H1 (cell line): ENCODE data around the gene SLC12A7. TPM values are rescaled to one million over a fixed set of nuclear protein-coding genes. Genes with fewer than 3 reads are reported as not detected.

Experiments
- CTCF ChIA-PET: fragments of 300-600 bp; sonication (Branson Sonifier 250); formaldehyde crosslinking; loops from one replicate; lab custom pipeline; 2021; ENCODE audit not compliant: partially characterized antibody; lab: Charles Lee
- POLR2A ChIA-PET: fragments of 300-600 bp; sonication (Branson Sonifier 250); formaldehyde crosslinking; loops from one replicate; lab custom pipeline; 2021; ENCODE audit warnings: inconsistent platforms; ENCODE audit not compliant: partially characterized antibody; lab: Charles Lee
- DNase-seq, 2 experiments: peaks; one replicate each; pipeline versions ENCODE4 v3.0.0 to v3.0.0-alpha.2; 2010 to 2022; ENCODE audit warnings: low spot score in 2 of 2, low read depth in 1 of 2, mixed read lengths in 1 of 2
- FAIRE-seq: peaks from 2 replicates; lab custom pipeline; 2011; peaks lifted over from hg19 to GRCh38; lab: Jason Lieb, UNC
- H2AFZ ChIP-seq: 2 replicates; pipeline ENCODE4 v1.8.1; 2012; ENCODE audit warnings: low read length, inconsistent platforms
- H2AK5ac ChIP-seq: 2 replicates; pipeline ENCODE4 v1.6.1; 2013; ENCODE audit warnings: low read depth, low read length
- H2BK120ac ChIP-seq: replicated peaks from 2 replicates; pipeline ENCODE3; 2013; ENCODE audit warnings: low read depth, low read length, inconsistent platforms
- H2BK12ac ChIP-seq: 2 replicates; pipeline ENCODE4 v1.6.1; 2013; ENCODE audit warnings: low read depth, low read length
- H2BK15ac ChIP-seq: 2 replicates; pipeline ENCODE4 v1.6.1; 2013; ENCODE audit warnings: low read length
- H2BK20ac ChIP-seq: 2 replicates; pipeline ENCODE4 v1.6.1; 2013; ENCODE audit warnings: low read length
- H2BK5ac ChIP-seq: 2 replicates; pipeline ENCODE4 v1.6.1; 2013; ENCODE audit warnings: low read depth, low read length
- H3K14ac ChIP-seq: 2 replicates; pipeline ENCODE4 v1.6.1; 2013; ENCODE audit warnings: inconsistent platforms; ENCODE audit not compliant: insufficient read length
- H3K18ac ChIP-seq: 2 replicates; pipeline ENCODE4 v1.6.1; 2013; ENCODE audit warnings: low read length; ENCODE audit errors: extremely low read depth
- H3K23ac ChIP-seq: 2 replicates; pipeline ENCODE4 v1.6.1; 2013; ENCODE audit warnings: inconsistent platforms; ENCODE audit not compliant: insufficient read length
- H3K23me2 ChIP-seq: 2 replicates; pipeline ENCODE4 v1.6.1; 2013; ENCODE audit warnings: low read depth, low read length
- H3K27ac ChIP-seq: 2 replicates; pipeline ENCODE4 v1.6.1; 2011; ENCODE audit warnings: low read depth, low read length, inconsistent platforms
- H3K27me3 ChIP-seq, 4 experiments: replicated peaks in 1 of 4; 1 replicate in 1 of 4; 2 replicates in 3 of 4; pipeline versions ENCODE4 v1.6.1 to v1.8.1; 2011 to 2013; ENCODE audit warnings: low read length in 3 of 4, mild to moderate bottlenecking in 3 of 4, inconsistent platforms in 2 of 4, mixed read lengths in 2 of 4, moderate library complexity in 1 of 4; ENCODE audit not compliant: control insufficient read depth in 3 of 4, insufficient read depth in 3 of 4; ENCODE audit errors: extremely low read depth in 1 of 4
- H3K36me3 ChIP-seq, 4 experiments: 2 replicates each; pipeline versions ENCODE4 v1.6.1 to v1.8.1; 2011 to 2013; ENCODE audit warnings: mild to moderate bottlenecking in 4 of 4, low read length in 3 of 4, moderate library complexity in 2 of 4, control low read depth in 1 of 4, inconsistent platforms in 1 of 4; ENCODE audit not compliant: insufficient read depth in 4 of 4, control insufficient read depth in 2 of 4
- H3K4ac ChIP-seq: replicated peaks from 2 replicates; pipeline ENCODE3; 2013; ENCODE audit warnings: low read length, low read depth, mixed read lengths, inconsistent platforms; ENCODE audit not compliant: insufficient read length
- H3K4me1 ChIP-seq, 4 experiments: replicated peaks in 1 of 4; 1 replicate in 1 of 4; 2 replicates in 3 of 4; pipeline versions ENCODE4 v1.6.1 to v1.8.1; 2011 to 2013; ENCODE audit warnings: low read length in 3 of 4, inconsistent platforms in 2 of 4, mixed read lengths in 1 of 4; ENCODE audit not compliant: insufficient read depth in 4 of 4, control insufficient read depth in 3 of 4
- H3K4me2 ChIP-seq, 2 experiments: 2 replicates each; pipeline versions ENCODE4 v1.6.1 to v1.8.1; 2011 to 2013; ENCODE audit warnings: low read depth in 2 of 2, low read length in 2 of 2, control low read depth in 1 of 2, inconsistent platforms in 1 of 2, mild to moderate bottlenecking in 1 of 2; ENCODE audit not compliant: insufficient read depth in 1 of 2
- H3K4me3 ChIP-seq, 4 experiments: fragments of 200-600, 300-600 bp in 1 of 4; sonication (generic), shearing (Covaris generic), sonication (Bioruptor Twin) in 1 of 4; 2 replicates each; pipeline versions ENCODE4 v1.5.1 to v1.8.1; 2011 to 2016; ENCODE audit warnings: low read length in 4 of 4, low read depth in 3 of 4, control low read depth in 2 of 4, inconsistent platforms in 2 of 4, mild to moderate bottlenecking in 2 of 4, mixed read lengths in 1 of 4, moderate library complexity in 1 of 4; ENCODE audit not compliant: insufficient read depth in 2 of 4; ENCODE audit errors: extremely low read depth in 1 of 4
- H3K56ac ChIP-seq: replicated peaks from 2 replicates; pipeline ENCODE3; 2013; ENCODE audit warnings: low read depth, mild to moderate bottlenecking, mixed read lengths, low read length, inconsistent platforms; ENCODE audit not compliant: insufficient read length
- H3K79me1 ChIP-seq: 2 replicates; pipeline ENCODE4 v1.6.1; 2013; ENCODE audit warnings: low read depth, low read length, control low read depth
- H3K79me2 ChIP-seq, 2 experiments: 2 replicates each; pipeline versions ENCODE4 v1.6.1 to v1.8.1; 2012 to 2013; ENCODE audit warnings: low read length in 2 of 2, mild to moderate bottlenecking in 2 of 2, inconsistent platforms in 1 of 2; ENCODE audit not compliant: insufficient read depth in 2 of 2, control insufficient read depth in 1 of 2
- H3K9ac ChIP-seq, 4 experiments: replicated peaks in 1 of 4; 1 replicate in 1 of 4; 2 replicates in 3 of 4; pipeline versions ENCODE4 v1.6.1 to v1.8.1; 2011 to 2013; ENCODE audit warnings: low read depth in 3 of 4, low read length in 3 of 4, control low read depth in 2 of 4, mild to moderate bottlenecking in 2 of 4, moderate library complexity in 2 of 4, inconsistent platforms in 1 of 4; ENCODE audit errors: extremely low read depth in 1 of 4
- H3K9me3 ChIP-seq, 2 experiments: 2 replicates each; pipeline versions ENCODE4 v1.6.1 to v1.8.1; 2012 to 2013; ENCODE audit warnings: mild to moderate bottlenecking in 2 of 2, moderate library complexity in 2 of 2, control low read depth in 1 of 2, inconsistent platforms in 1 of 2, low read depth in 1 of 2, low read length in 1 of 2, mixed read lengths in 1 of 2; ENCODE audit not compliant: insufficient read depth in 2 of 2
- H4K20me1 ChIP-seq, 2 experiments: replicated peaks in 1 of 2; 2 replicates each; pipeline versions ENCODE3 to v1.8.1; 2011 to 2013; ENCODE audit warnings: inconsistent platforms in 2 of 2, low read length in 2 of 2, mild to moderate bottlenecking in 1 of 2; ENCODE audit not compliant: insufficient read depth in 2 of 2, control insufficient read depth in 1 of 2
- H4K5ac ChIP-seq: 2 replicates; pipeline ENCODE4 v1.6.1; 2013; ENCODE audit warnings: low read length, low read depth, mixed read lengths, inconsistent platforms; ENCODE audit not compliant: insufficient read length
- H4K8ac ChIP-seq: 2 replicates; pipeline ENCODE4 v1.8.0; 2013; ENCODE audit warnings: mild to moderate bottlenecking, moderate library complexity, low read length, inconsistent platforms; ENCODE audit not compliant: insufficient read depth; ENCODE audit errors: extremely low read depth
- H4K91ac ChIP-seq: replicated peaks from 2 replicates; pipeline ENCODE3; 2013; ENCODE audit warnings: low read length, mixed read lengths, inconsistent platforms; ENCODE audit not compliant: insufficient read length
- BCL11A ChIP-seq, 2 experiments: IDR thresholded peaks; one replicate each; pipeline ENCODE4 v1.6.1; 2011; ENCODE audit warnings: low read depth in 2 of 2, low read length in 2 of 2, mild to moderate bottlenecking in 2 of 2
- BRCA1 ChIP-seq: IDR thresholded peaks from 2 replicates; pipeline ENCODE4 v1.6.1; 2012; ENCODE audit warnings: low read depth, low read length, improper control_type of control experiment
- MAFK ChIP-seq: IDR thresholded peaks from 2 replicates; pipeline ENCODE4 v1.6.1; 2012; ENCODE audit warnings: low read depth, mild to moderate bottlenecking, improper control_type of control experiment, low read length
- RNF2 ChIP-seq: fragments of 200-900, 300-1000 bp; sonication (generic); IDR thresholded peaks from 2 replicates; pipeline ENCODE4 v1.7.1; 2016; ENCODE audit warnings: borderline replicate concordance, low read depth, mild to moderate bottlenecking, antibody characterized with exemption, low read length; ENCODE audit not compliant: poor library complexity, severe bottlenecking; ENCODE audit errors: missing control alignments
- SP4 ChIP-seq: IDR thresholded peaks from 2 replicates; pipeline ENCODE4 v1.6.1; 2012; ENCODE audit warnings: low read length, inconsistent platforms
- SUZ12 ChIP-seq: fragments of 200-600 bp; sonication (generic); IDR thresholded peaks from 2 replicates; pipeline ENCODE4 v1.6.1; 2012; ENCODE audit warnings: mild to moderate bottlenecking, inconsistent platforms, low read length, moderate library complexity, mixed read lengths
- ZNF274 ChIP-seq: IDR thresholded peaks from 2 replicates; pipeline ENCODE4 v1.7.0; 2012; ENCODE audit warnings: low read length, borderline replicate concordance; ENCODE audit errors: extremely low read depth
- WGBS, 2 experiments: shearing (Covaris generic) in 1 of 2; methylation state at CpG; one replicate each; pipeline versions ENCODE4 v1.1.6 to v1.1.7; 2013 to 2015; ENCODE audit warnings: low lambda C conversion rate in 2 of 2, mixed read lengths in 2 of 2, inconsistent platforms in 1 of 2, low coverage in 1 of 2, missing lambda C conversion rate in 1 of 2; ENCODE audit not compliant: insufficient replicate concordance in 2 of 2, insufficient coverage in 1 of 2, insufficient read length in 1 of 2; ENCODE audit errors: extremely low coverage in 1 of 2, missing lambda C conversion rate in 1 of 2; 5-methylcytosine and 5-hydroxymethylcytosine counted together
- polyA plus RNA-seq, 7 experiments: library from polyadenylated mRNA; depleted of rRNA in 3 of 7; stranded (reverse) in 5 of 7; unstranded in 2 of 7; fragments of >200 nt in 5 of 7; fragments of 200-250 nt in 2 of 7; gene quantifications; 1 replicate in 5 of 7; 2 replicates in 1 of 7; 4 replicates in 1 of 7; pipeline versions ENCODE4 v1.2.1 to v1.2.3, GENCODE V29; 2011 to 2013; ENCODE audit warnings: missing spikeins in 2 of 7, mixed read lengths in 2 of 7
- total RNA-seq: library from RNA; stranded (reverse); fragmentation: NEBNext Ultra II Directional; extraction: Animal tissue kit (Norgen Biotek cat#: 25700); gene quantifications from 2 replicates; pipeline ENCODE4 v1.2.1, GENCODE V29; 2021

SLC12A7 gene
- total and polyA plus RNA-seq, 2 of the 8 experiments (the other 6 are each of a cell fraction or from before 2014, with no cell fraction given): 23.5 to 39.7 TPM

- WGBS, 2 experiments: 95% methylated on average over 11 of the region's 14 CpGs; no CpG with 5 or more reads in 1 of the 2 experiments
- no peak for FAIRE-seq
- CTCF ChIA-PET: interaction anchor here (0.6 to 3.4 kb wide), 9 partner anchors 8 to 208 kb away, joined by 3 to 14 read pairs (median 3); no protein-coding TSS in a partner anchor
- TF ChIP-seq BCL11A (IDR thresholded peaks at IDR 0.05; ENCODE audit: low read depth in 2 of 2, low read length in 2 of 2) (no peak), SP4 (no peak), MAFK (no peak), RNF2 (no peak), ZNF274 (no peak), BRCA1 (no peak), SUZ12 (no peak)
These were observed 19.3 kb upstream of the SLC12A7 start for GRCh38 chr5:1131191-1131621.

More at GRCh38 chr5:1131191-1131621, 19.3 kb upstream of the SLC12A7 start:
- Histone ChIP-seq H3K56ac (no peak overlapping the region), H3K79me1 (no peaks in the 10 kb centered on the region), H3K79me2 (no peaks in the 10 kb centered on the region), H3K23ac (no peak overlapping the region), H2BK15ac (no peak overlapping the region), H3K9ac (no peak overlapping the region), H3K23me2 (no peaks in the 10 kb centered on the region), H4K5ac (no peak overlapping the region), H2BK12ac (no peak overlapping the region; the same call in 1 of the 2 replicates), H2AFZ (no peak overlapping the region), H3K4ac (no peak overlapping the region), H3K27me3 (no peaks in the 10 kb centered on the region), H2AK5ac (no peak overlapping the region), H2BK120ac (no peak overlapping the region), H3K36me3 (no peaks in the 10 kb centered on the region), H3K4me2 (no peak overlapping the region), H3K4me1 (peaks cover 0 to 9% (median under 1%) of the 10 kb centered on the region in 4 experiments; a peak in 2 of 7 replicates), H4K8ac (no peak overlapping the region), H3K14ac (no peak overlapping the region), H4K91ac (no peak overlapping the region), H3K4me3 (no peak overlapping the region), H3K9me3 (no peaks in the 10 kb centered on the region), H4K20me1 (no peaks in the 10 kb centered on the region), H3K27ac (no peak overlapping the region), H3K18ac (no peak overlapping the region), H2BK20ac (no peak overlapping the region), H2BK5ac (no peak overlapping the region)
- no peak for DNase-seq
- POLR2A ChIA-PET: interaction anchor here (1.1 to 5.4 kb wide), 2 partner anchors 13 kb away, joined by 3 to 22 read pairs; no protein-coding TSS in a partner anchor
